BE2C (cell line): ENCODE measurements around the gene ORC3.
A peak's percentile ranks its signal among the peaks of the same experiment; 100 is the strongest.
"Not testable (repeated sequence)": the region's sequence is repeated elsewhere in the genome, so short reads cannot be mapped to it uniquely, and the experiment has no call there.

Experiments used
- DNase-seq: peaks from one replicate; pipeline ENCODE4 v3.0.0-alpha.2; 2020
- H3K27me3 ChIP-seq: fragments of 250-450 bp; sonication (Bioruptor Pico); 2 replicates; pipeline ENCODE4 v1.5.1; 2020; ENCODE audit warnings: mild to moderate bottlenecking
- H3K36me3 ChIP-seq: fragments of 250-450 bp; sonication (Bioruptor Pico); 2 replicates; pipeline ENCODE4 v1.5.1; 2020; ENCODE audit warnings: mild to moderate bottlenecking
- H3K4me1 ChIP-seq: fragments of 250-450 bp; sonication (Bioruptor Pico); 2 replicates; pipeline ENCODE4 v1.5.1; 2020
- H3K4me3 ChIP-seq: 2 replicates; pipeline ENCODE4 v1.5.1; 2011; ENCODE audit warnings: low read depth, low read length
- H3K9me3 ChIP-seq: fragments of 250-450 bp; sonication (Bioruptor Pico); 2 replicates; pipeline ENCODE4 v1.5.1; 2020
- CTCF ChIP-seq: IDR thresholded peaks from 2 replicates; pipeline ENCODE4 v1.5.1; 2012; ENCODE audit warnings: mild to moderate bottlenecking, low read depth, low read length

The ORC3 gene

DNA sequence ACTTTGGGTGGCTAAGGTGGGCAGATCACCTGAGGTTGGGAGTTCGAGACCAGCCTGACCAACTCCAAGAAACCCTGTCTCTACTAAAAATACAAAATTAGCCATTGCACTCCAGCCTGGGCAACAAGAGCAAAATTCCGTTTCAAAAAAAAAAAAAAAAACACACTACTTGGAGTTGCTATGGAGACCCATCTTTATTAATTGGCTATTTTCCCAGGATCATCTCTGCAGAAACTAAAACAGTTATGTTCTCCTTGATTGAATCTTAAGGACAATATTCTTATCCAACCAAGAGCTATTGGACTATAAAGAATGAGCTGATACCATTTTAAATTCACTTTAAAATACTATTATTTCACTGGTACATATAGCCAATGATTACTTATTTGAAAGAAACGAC is 97.4 kb downstream of the ORC3 start:
- Histone ChIP-seq H3K4me3 (no peak overlapping the region), H3K36me3 (no peaks in the 10 kb centered on the region; the same call in 1 of the 2 replicates), H3K27me3 (no peaks in the 10 kb centered on the region), H3K4me1 (peaks cover 5% of the 10 kb centered on the region), H3K9me3 (no peaks in the 10 kb centered on the region)
- no peak for DNase-seq
- TF ChIP-seq CTCF: no peak

DNA sequence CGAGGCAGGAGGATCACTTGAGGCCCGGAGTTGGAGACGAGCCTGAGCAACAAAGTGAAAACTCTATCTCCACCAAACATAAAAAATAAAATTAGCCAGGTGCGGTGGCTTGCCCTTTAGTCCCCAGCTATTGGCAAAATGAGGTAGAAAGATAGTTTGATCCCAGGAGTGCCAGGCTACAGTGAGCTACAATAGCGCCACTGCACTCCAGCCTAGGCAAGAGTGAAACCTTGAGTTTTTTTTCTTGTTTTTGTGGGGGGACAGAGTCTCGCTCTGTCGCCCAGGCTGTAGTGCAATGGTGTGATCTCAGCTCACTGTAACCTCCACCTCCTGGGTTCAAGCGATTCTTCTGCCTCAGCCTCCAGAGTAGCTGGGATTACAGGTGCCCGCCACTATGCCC is 98.0 kb downstream of the ORC3 start:
- H3K9me3 ChIP-seq, H3K4me1 ChIP-seq, H3K4me3 ChIP-seq, H3K27me3 ChIP-seq, DNase-seq, H3K36me3 ChIP-seq: not testable (repeated sequence)

GRCh38 chr6:87690441-87690840 is 100.5 kb downstream of the ORC3 start:
- Histone ChIP-seq H3K36me3 (no peaks in the 10 kb centered on the region; the same call in none of the 2 replicates), H3K9me3 (no peaks in the 10 kb centered on the region), H3K4me3 (no peak overlapping the region), H3K27me3 (no peaks in the 10 kb centered on the region), H3K4me1 (no peaks in the 10 kb centered on the region)
- no peak for DNase-seq
- TF ChIP-seq CTCF: no peak

GRCh38 chr6:87692086-87692485 is 102.2 kb downstream of the ORC3 start:
- no peaks in the 10 kb centered on the region for H3K27me3 ChIP-seq
- H3K9me3 ChIP-seq: no peaks in the 10 kb centered on the region
- no peaks in the 10 kb centered on the region; the same call in none of the 2 replicates for H3K36me3 ChIP-seq
- TF ChIP-seq CTCF: no peak
- no peak for DNase-seq
- H3K4me1 ChIP-seq: no peaks in the 10 kb centered on the region
- no peak overlapping the region for H3K4me3 ChIP-seq

DNA sequence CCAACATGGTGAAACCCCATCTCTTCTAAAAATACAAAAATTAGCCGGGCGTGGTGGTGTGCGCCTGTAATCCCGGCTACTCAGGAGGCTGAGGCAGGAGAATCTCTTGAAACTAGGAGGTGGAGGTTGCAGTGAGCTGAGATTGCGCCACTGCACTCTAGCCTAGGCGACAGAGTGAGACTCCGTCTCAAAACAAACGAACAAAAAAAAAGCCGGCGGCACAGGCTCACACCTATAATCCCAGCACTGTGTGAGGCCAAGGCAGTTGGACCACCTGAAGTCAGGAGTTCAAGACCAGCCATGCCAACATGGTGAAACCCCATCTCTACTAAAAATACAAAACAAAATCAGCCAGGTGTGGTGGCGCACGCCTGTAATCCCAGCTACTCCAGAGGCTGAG is 106.9 kb downstream of the ORC3 start:
- H3K4me3 ChIP-seq, H3K27me3 ChIP-seq, DNase-seq, H3K36me3 ChIP-seq, H3K4me1 ChIP-seq, H3K9me3 ChIP-seq: not testable (repeated sequence)

DNA sequence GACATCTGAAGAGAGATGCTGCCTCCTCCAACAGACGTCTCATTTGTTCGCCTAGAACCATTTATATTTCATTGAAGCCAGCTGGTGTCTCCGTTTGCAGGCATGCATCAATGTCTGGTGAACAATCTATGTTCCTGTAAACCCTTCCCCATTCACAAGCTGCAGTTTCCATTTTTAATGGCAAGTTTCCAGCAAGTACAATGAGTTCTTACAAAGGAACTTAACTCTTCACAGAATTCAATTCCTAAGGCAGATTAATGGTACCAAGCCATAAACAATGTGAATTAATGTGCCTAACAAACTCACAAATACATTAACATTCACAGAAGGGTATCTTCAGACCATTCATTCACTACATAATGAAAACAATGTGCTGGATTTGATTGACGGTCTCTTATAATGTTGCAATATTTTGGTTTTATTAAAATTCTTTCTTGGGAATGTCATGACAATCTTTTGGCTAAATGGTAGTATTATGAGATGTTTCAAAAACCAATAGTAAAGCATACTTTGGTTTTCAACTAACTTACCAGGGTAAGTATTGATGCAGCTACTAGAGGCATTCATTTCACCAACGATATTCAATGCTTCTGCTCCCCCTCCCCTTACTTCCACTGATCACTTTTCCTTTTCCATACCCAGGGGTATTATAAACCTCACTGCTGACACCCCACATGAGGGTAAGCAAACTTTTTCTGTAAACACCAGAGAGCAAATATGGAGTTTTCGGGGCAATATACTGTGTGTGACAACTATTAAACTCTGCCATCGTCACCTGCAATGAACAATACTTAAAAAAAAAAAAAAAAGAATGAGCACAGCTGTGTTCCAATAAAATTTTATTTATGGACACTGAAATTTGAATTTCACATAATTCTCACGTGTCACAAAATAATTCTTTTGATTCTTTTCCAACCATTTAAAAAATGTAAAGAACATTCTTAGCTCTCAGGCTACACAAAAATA is 107.9 kb downstream of the ORC3 start:
- no peaks in the 10 kb centered on the region for H3K9me3 ChIP-seq
- no peaks in the 10 kb centered on the region for H3K27me3 ChIP-seq
- peak; percentile 43 for DNase-seq
- peak overlapping the region; percentile 98 for H3K4me3 ChIP-seq
- H3K4me1 ChIP-seq: peaks cover 4% of the 10 kb centered on the region; the same call in 1 of the 2 replicates
- no peak for TF ChIP-seq CTCF
- H3K36me3 ChIP-seq: no peaks in the 10 kb centered on the region; the same call in 1 of the 2 replicates

- H3K9me3 ChIP-seq: no peaks in the 10 kb centered on the region
- H3K36me3 ChIP-seq: no peaks in the 10 kb centered on the region; the same call in 1 of the 2 replicates
- peaks cover 4% of the 10 kb centered on the region; the same call in 1 of the 2 replicates for H3K4me1 ChIP-seq
- no peak for TF ChIP-seq CTCF
- no peaks in the 10 kb centered on the region for H3K27me3 ChIP-seq
- peak overlapping the region; percentile 98 for H3K4me3 ChIP-seq
- no peak for DNase-seq
These were observed 108.6 kb downstream of the ORC3 start for GRCh38 chr6:87698547-87699006.
